ENCODE measurements around the gene UGT1A8. TPM values are rescaled to one million over a fixed set of nuclear protein-coding genes. Genes with fewer than 3 reads are reported as not detected.

Gene UGT1A8
- total RNA-seq, 2 experiments from 2014 or later: not detected

DNA sequence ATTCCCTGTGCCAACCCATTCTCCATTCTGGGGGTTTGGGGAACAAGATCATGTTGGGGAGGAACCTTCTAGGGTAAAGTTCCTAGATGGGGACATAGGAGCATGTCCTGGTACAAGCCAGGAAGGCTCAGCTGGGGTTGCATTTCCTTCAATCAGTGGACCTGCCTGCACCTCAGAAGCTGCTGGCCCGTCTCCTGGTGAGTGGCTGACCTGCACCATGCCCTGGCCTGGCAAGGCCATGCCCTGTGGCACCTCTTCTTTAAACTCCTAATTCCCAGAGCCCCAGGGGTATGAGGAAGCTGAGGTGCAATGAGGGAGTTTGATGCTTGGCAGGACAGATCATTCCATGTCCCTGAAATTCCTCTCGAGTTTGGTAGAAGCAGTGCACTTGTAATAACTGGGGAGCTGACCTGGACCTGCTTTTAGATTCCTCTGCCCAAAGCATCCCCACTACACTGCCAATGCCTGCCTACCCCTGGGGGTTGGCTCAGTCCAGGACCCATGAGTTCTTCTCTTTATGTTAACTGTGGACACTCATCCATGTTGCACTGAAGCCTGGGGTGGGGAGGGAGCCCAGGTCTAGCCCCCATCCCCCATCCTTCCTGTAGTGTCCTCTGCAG is 186.0 kb downstream of the UGT1A8 start:
- Histone ChIP-seq H3K4me3 (ENCODE audit: low read depth, low read length, poor library complexity, severe bottlenecking) (no peak overlapping the region), H3K27ac (ENCODE audit: low read depth, low read length, poor library complexity, severe bottlenecking) (no peak overlapping the region), H4K20me1 (ENCODE audit: insufficient read depth, low read length) (no peaks in the 10 kb centered on the region), H3K9me3 (ENCODE audit: low read length) (no peaks in the 10 kb centered on the region), H3K36me3 (ENCODE audit: insufficient read depth, low read length) (no peaks in the 10 kb centered on the region), H3K79me2 (ENCODE audit: insufficient read depth, low read depth, low read length) (no peaks in the 10 kb centered on the region), H3K4me1 (ENCODE audit: insufficient read depth, low read length, poor library complexity, severe bottlenecking) (peaks cover 11% of the 10 kb centered on the region), H2AFZ (ENCODE audit: low read length) (no peak overlapping the region), H3K9me2 (ENCODE audit: insufficient read depth, low read length) (no peaks in the 10 kb centered on the region), H3K4me2 (ENCODE audit: low read length) (no peak overlapping the region)
- ChIA-PET CTCF (ENCODE audit: unreplicated experiment) (no interaction called here), POLR2A (no interaction called here)
- no peak for DNase-seq (ENCODE audit: low spot score)
- BruUV-seq (replicated peaks): no TSS peak
- intact Hi-C loops (cut with micrococcal nuclease; ENCODE audit: unreplicated experiment): no loop called here
- TF ChIP-seq EZH2phosphoT487 (IDR thresholded peaks at IDR 0.05; ENCODE audit: borderline replicate concordance, low read depth, low read length) (no peak), CTCF (conservative IDR thresholded peaks at IDR 0.05; ENCODE audit: low read length) (no peak)

DNA sequence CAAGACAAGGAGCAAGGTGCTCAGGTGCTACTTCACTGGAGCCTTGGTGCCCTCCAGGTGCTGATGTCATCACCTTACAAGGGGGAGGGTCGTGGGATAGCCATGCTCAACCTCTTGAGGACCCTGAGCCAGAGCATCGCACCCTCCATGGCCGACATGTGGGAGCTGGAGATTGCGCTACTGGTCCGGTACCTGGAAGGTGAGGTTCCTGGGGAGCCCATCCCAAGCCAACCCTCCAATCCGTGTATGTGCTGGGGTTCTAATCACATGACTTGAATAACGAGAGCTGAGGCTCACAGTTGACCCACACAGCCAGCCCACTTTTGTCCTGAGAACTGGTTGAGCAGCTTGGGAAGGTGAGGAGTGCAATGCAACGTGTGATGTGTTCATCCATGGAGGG is 186.6 kb downstream of the UGT1A8 start:
- BruUV-seq (replicated peaks): no TSS peak
- TF ChIP-seq CTCF (conservative IDR thresholded peaks at IDR 0.05; ENCODE audit: low read length) (no peak), EZH2phosphoT487 (IDR thresholded peaks at IDR 0.05; ENCODE audit: borderline replicate concordance, low read depth, low read length) (no peak)
- ChIA-PET POLR2A (no interaction called here), CTCF (ENCODE audit: unreplicated experiment) (no interaction called here)
- Histone ChIP-seq H3K4me2 (ENCODE audit: low read length) (no peak overlapping the region), H3K27ac (ENCODE audit: low read depth, low read length, poor library complexity, severe bottlenecking) (no peak overlapping the region), H3K4me3 (ENCODE audit: low read depth, low read length, poor library complexity, severe bottlenecking) (no peak overlapping the region), H3K4me1 (ENCODE audit: insufficient read depth, low read length, poor library complexity, severe bottlenecking) (peaks cover 11% of the 10 kb centered on the region), H3K36me3 (ENCODE audit: insufficient read depth, low read length) (no peaks in the 10 kb centered on the region), H3K79me2 (ENCODE audit: insufficient read depth, low read depth, low read length) (no peaks in the 10 kb centered on the region), H3K9me3 (ENCODE audit: low read length) (no peaks in the 10 kb centered on the region), H2AFZ (ENCODE audit: low read length) (no peak overlapping the region), H4K20me1 (ENCODE audit: insufficient read depth, low read length) (no peaks in the 10 kb centered on the region), H3K9me2 (ENCODE audit: insufficient read depth, low read length) (no peaks in the 10 kb centered on the region)
- no peak for DNase-seq (ENCODE audit: low spot score)
- intact Hi-C loops (cut with micrococcal nuclease; ENCODE audit: unreplicated experiment): no loop called here

- Histone ChIP-seq H3K4me1 (ENCODE audit: insufficient read depth, low read length, poor library complexity, severe bottlenecking) (no peaks in the 10 kb centered on the region), H4K20me1 (ENCODE audit: insufficient read depth, low read length) (no peaks in the 10 kb centered on the region), H3K4me2 (ENCODE audit: low read length) (no peak overlapping the region), H3K4me3 (ENCODE audit: low read depth, low read length, poor library complexity, severe bottlenecking) (no peak overlapping the region), H3K36me3 (ENCODE audit: insufficient read depth, low read length) (no peaks in the 10 kb centered on the region), H3K27ac (ENCODE audit: low read depth, low read length, poor library complexity, severe bottlenecking) (no peak overlapping the region), H2AFZ (ENCODE audit: low read length) (no peak overlapping the region), H3K79me2 (ENCODE audit: insufficient read depth, low read depth, low read length) (no peaks in the 10 kb centered on the region), H3K9me3 (ENCODE audit: low read length) (no peaks in the 10 kb centered on the region), H3K9me2 (ENCODE audit: insufficient read depth, low read length) (no peaks in the 10 kb centered on the region)
- POLR2A ChIA-PET: interaction anchor here (0.5 kb wide), 1 partner anchor 37 kb away, joined by 3 read pairs; no protein-coding TSS in a partner anchor
- CTCF ChIA-PET (ENCODE audit: unreplicated experiment): no interaction called here
- no peak for DNase-seq (ENCODE audit: low spot score)
- intact Hi-C loops (cut with micrococcal nuclease; ENCODE audit: unreplicated experiment): no loop called here
- TF ChIP-seq CTCF (conservative IDR thresholded peaks at IDR 0.05; ENCODE audit: low read length) (peak; percentile 46), EZH2phosphoT487 (IDR thresholded peaks at IDR 0.05; ENCODE audit: borderline replicate concordance, low read depth, low read length) (no peak)
- BruUV-seq (replicated peaks): no TSS peak
These were observed 189.9 kb downstream of the UGT1A8 start for GRCh38 chr2:233807215-233807865.

Measured in OCI-LY7 (cell line).